Testis (tissue), 2 donors: ENCODE data around the gene DOK6.

Experiments used
- POLR2A ChIP-seq: fragments of 450-650 bp; IDR thresholded peaks from one replicate; pipeline ENCODE4 v1.6.1; 2017; ENCODE audit warnings: antibody characterized with exemption, mild to moderate bottlenecking, moderate library complexity
- TF ChIP-seq, protein P1 (sequence below), 3 experiments: fragments of 450-650 bp in 2 of 3; fragments of 200-600 bp in 1 of 3; sonication (generic) in 1 of 3; IDR thresholded peaks; one replicate each; pipeline ENCODE4 v1.5.1; 2016 to 2019; ENCODE audit warnings: antibody characterized with exemption in 3 of 3, mild to moderate bottlenecking in 2 of 3, moderate library complexity in 1 of 3

GRCh38 chr18:69723434-69723833, 322.7 kb downstream of the DOK6 start:
- TF ChIP-seq, protein P1, sequence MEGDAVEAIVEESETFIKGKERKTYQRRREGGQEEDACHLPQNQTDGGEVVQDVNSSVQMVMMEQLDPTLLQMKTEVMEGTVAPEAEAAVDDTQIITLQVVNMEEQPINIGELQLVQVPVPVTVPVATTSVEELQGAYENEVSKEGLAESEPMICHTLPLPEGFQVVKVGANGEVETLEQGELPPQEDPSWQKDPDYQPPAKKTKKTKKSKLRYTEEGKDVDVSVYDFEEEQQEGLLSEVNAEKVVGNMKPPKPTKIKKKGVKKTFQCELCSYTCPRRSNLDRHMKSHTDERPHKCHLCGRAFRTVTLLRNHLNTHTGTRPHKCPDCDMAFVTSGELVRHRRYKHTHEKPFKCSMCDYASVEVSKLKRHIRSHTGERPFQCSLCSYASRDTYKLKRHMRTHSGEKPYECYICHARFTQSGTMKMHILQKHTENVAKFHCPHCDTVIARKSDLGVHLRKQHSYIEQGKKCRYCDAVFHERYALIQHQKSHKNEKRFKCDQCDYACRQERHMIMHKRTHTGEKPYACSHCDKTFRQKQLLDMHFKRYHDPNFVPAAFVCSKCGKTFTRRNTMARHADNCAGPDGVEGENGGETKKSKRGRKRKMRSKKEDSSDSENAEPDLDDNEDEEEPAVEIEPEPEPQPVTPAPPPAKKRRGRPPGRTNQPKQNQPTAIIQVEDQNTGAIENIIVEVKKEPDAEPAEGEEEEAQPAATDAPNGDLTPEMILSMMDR (IDR thresholded peaks at IDR 0.05), result no peak
- no peak for TF ChIP-seq POLR2A
